Activated naive CD4-positive, alpha-beta T cell treated with anti-CD3 and anti-CD28 coated beads for 36 hours (primary cell): ENCODE results near the gene FOXN3. TPM values are rescaled to one million over a fixed set of nuclear protein-coding genes. Genes with fewer than 3 reads are reported as not detected.

ENCODE experiments used
- CTCF ChIA-PET: fragments of 350-600 bp; sonication (Branson Sonifier 250); formaldehyde crosslinking; loops from one replicate; lab custom pipeline; 2021; ENCODE audit warnings: antibody characterized with exemption; lab: Charles Lee
- DNase-seq: peaks from one replicate; pipeline ENCODE4 v3.0.0-alpha.2; 2020
- H3K27ac Mint-ChIP-seq: one replicate; pipeline ENCODE4 v1.8.0; 2021; ENCODE audit warnings: mild to moderate bottlenecking, mixed read lengths
- H3K27me3 Mint-ChIP-seq: one replicate; pipeline ENCODE4 v1.8.0; 2021; ENCODE audit warnings: low read depth, mixed read lengths
- H3K36me3 Mint-ChIP-seq: one replicate; pipeline ENCODE4 v1.8.0; 2021; ENCODE audit warnings: low read depth, mixed read lengths
- H3K4me1 Mint-ChIP-seq: one replicate; pipeline ENCODE4 v1.8.0; 2021; ENCODE audit warnings: low read depth, mixed read lengths
- H3K4me3 Mint-ChIP-seq: one replicate; pipeline ENCODE4 v1.8.0; 2021; ENCODE audit warnings: mild to moderate bottlenecking, moderate library complexity, mixed read lengths
- H3K9me3 Mint-ChIP-seq: one replicate; pipeline ENCODE4 v1.8.0; 2021; ENCODE audit warnings: mixed read lengths
- intact Hi-C: fragments of 100-400 bp; cut with micrococcal nuclease; formaldehyde crosslinking; loops from one replicate; pipeline ENCODE4 v1.15.1; 2023
- total RNA-seq, 2 experiments: library from RNA; stranded (reverse); gene quantifications; one replicate each; pipeline ENCODE4 v1.2.3, GENCODE V29; 2021

FOXN3 gene
- total RNA-seq, 2 experiments from 2014 or later, result 64.6 to 65.0 TPM

DNA sequence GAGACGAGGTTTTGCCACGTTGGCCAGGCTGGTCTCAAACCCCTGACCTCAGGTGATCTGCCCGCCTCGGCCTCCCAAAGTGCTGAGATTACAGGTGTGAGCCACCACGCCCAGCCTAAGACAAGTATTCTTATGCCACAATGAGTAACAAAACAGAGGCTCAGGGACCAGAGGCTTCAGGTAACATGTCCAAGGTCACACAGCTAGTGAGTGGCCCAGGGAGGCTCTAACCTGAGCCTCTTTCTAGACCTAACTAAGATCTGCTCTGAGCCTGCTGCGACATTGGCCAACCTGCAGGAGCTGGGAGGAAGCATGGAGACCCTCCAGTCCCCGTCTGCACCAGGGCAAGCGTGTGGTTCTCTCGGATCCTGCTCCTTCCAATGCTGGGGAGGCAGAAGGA, 77.9 kb downstream of the FOXN3 start:
- no peak for DNase-seq
- Mint-ChIP-seq H3K9me3 (no peaks in the 10 kb centered on the region), H3K36me3 (peaks cover 6% of the 10 kb centered on the region), H3K4me3 (no peak overlapping the region), H3K27ac (no peak overlapping the region), H3K4me1 (peaks cover 42% of the 10 kb centered on the region), H3K27me3 (no peaks in the 10 kb centered on the region)
- intact Hi-C loops, result no loop called here
- CTCF ChIA-PET, result no interaction called here

DNA sequence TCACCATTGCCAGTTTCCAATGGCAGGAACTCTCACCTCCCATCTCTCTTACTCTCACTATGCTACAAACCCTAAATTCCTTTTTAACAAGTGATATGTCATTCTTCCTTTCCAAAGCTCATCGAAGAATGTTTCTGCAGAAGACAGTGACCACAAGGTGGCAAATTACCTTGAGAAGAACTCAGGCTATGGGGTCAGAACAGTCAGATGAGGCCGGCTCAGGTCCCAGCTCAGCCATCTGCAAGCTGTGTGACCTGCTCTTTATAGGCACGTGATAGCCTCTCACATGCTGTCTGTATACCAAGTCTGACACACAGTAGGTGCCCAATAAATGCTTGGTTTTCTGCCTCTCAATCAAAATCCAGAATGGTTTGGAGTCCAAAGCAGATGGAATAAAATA, 80.7 kb downstream of the FOXN3 start:
- DNase-seq, result no peak
- Mint-ChIP-seq H3K9me3 (no peaks in the 10 kb centered on the region), H3K4me3 (no peak overlapping the region), H3K27me3 (no peaks in the 10 kb centered on the region), H3K27ac (no peak overlapping the region), H3K36me3 (peaks cover 7% of the 10 kb centered on the region), H3K4me1 (peaks cover 39% of the 10 kb centered on the region)
- CTCF ChIA-PET, result interaction anchor here (0.6 to 1.0 kb wide), 3 partner anchors 12 to 50 kb away, joined by 3 to 5 read pairs (median 3); no protein-coding TSS in a partner anchor
- intact Hi-C loops, result no loop called here

DNA sequence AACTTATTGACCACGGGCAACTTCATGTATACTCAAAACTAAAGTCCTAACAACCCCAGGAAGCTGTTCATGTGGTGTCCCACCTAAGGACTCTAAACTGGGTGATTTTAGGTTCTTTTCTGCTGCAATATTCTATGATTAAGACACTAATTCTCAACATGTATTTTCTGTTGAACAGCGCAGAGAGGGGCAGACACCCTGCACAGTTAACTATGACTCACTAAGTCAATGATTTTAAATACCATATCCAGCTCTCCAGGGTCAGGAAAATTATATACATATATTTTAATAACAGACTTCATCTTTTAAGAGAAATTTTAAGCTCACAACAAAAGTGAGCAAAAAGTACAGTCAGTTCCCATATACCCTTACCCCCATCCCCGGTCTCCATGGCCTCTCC, 85.0 kb downstream of the FOXN3 start:
- no peak for DNase-seq
- intact Hi-C loops, result no loop called here
- CTCF ChIA-PET, result no interaction called here
- H3K36me3 Mint-ChIP-seq, result peaks cover 12% of the 10 kb centered on the region
- no peak overlapping the region for H3K27ac Mint-ChIP-seq
- H3K4me1 Mint-ChIP-seq, result peaks cover 39% of the 10 kb centered on the region
- no peaks in the 10 kb centered on the region for H3K9me3 Mint-ChIP-seq
- no peak overlapping the region for H3K4me3 Mint-ChIP-seq
- no peaks in the 10 kb centered on the region for H3K27me3 Mint-ChIP-seq

DNA sequence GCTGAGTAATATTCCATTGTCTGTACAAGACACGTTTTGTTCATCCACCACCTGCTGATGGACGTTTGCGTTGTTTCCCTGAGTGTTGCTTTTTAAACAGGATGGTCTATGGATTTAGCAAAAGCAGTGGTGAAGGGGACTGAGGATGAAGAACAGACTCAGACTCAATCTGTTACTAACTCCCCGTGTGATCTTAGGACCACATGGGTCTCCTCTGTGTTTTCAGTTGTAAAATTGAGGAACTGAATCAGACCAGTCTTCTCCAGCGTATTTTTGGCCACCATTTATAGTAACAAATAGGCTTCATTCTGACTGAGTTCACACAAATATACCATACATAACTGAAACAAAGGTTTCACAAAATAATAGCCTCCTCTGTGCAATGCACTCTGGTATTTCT, 85.6 kb downstream of the FOXN3 start:
- no peak for DNase-seq
- H3K27ac Mint-ChIP-seq, result no peak overlapping the region
- peaks cover 37% of the 10 kb centered on the region for H3K4me1 Mint-ChIP-seq
- peaks cover 15% of the 10 kb centered on the region for H3K36me3 Mint-ChIP-seq
- no peak overlapping the region for H3K4me3 Mint-ChIP-seq
- CTCF ChIA-PET, result no interaction called here
- H3K27me3 Mint-ChIP-seq, result no peaks in the 10 kb centered on the region
- H3K9me3 Mint-ChIP-seq, result no peaks in the 10 kb centered on the region
- intact Hi-C loops, result no loop called here

DNA sequence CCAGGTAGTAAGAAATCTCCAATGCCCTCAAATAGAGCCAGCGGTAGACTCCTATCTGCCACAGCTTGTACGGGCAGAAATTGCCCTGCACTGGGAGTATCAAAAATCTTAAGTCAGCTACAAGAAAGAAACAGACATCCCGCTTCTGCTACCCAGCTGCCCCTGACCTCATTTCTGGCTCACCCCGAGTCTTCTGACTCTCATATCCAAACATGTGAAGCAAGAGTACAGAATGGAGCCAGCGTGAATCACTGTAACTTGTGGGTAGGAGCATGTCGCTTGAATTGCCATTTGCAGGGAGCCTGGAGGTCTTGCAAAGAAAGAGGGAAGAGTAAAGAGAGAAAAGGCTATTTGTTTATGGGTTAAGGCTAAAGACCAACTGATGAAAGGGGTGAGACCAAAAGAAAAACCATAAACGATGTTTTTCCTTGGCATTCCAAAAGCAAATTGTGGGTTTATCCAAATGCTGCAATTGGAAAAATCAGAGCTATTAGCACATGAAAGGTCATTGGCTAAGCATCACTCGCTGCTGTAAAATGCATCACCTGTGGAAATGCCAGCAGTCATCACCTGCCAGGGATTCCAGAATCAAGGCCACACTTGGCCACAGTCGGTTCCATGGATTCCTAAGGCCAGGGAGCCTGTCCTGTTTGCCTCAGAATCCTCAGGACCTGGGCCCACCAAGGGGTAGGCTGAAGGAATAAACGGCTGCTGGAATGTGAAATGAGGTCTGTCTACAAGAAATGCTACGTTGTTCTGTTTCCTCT, 86.6 kb downstream of the FOXN3 start:
- DNase-seq, result no peak
- H3K4me1 Mint-ChIP-seq, result peaks cover 42% of the 10 kb centered on the region
- H3K27ac Mint-ChIP-seq, result no peak overlapping the region
- CTCF ChIA-PET, result no interaction called here
- no peak overlapping the region for H3K4me3 Mint-ChIP-seq
- H3K36me3 Mint-ChIP-seq, result peaks cover 19% of the 10 kb centered on the region
- no peaks in the 10 kb centered on the region for H3K27me3 Mint-ChIP-seq
- intact Hi-C loops, result no loop called here
- H3K9me3 Mint-ChIP-seq, result no peaks in the 10 kb centered on the region

DNA sequence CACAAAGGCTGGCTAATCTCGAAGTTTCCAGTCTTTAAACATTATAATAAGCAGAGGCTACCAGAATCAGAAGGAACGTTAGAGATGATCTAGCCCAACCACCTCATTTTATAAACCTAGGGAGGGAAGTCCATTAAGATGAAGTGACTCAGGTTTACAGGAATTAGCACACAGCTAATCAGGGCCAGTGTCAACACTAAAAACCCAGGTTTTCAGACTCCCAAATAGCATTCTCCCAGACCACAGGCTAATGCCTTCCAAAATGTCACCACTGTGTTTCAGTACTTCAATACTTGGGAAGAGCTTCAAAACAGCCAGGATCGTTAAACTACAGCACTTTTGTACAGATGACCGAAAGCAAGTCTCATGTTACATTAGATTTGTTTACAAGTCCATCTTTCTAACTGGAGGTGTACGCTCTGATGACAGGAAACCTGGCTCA, 89.2 kb downstream of the FOXN3 start:
- Mint-ChIP-seq H3K4me1 (peaks cover 60% of the 10 kb centered on the region), H3K27ac (no peak overlapping the region)
- CTCF ChIA-PET, result no interaction called here

DNA sequence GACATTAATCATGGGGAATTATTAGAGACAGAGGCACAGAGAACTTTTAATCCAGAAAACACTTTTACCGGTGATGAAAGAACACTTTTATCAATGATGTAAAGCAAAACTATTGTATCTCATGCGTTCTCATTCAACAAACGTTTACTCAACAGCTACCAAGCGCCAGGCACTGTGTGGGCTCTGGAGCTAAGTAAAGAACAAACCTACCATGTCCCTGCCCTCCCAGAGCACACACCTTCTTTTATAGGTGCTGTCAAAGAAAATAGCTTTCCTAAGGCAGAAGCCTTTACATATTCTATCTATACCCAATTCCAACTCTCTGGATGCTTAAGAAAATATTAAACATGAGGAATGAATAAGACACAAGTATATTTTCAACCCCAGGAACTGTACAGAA, 91.1 kb downstream of the FOXN3 start:
- Mint-ChIP-seq H3K4me1 (peaks cover 60% of the 10 kb centered on the region), H3K4me3 (no peak overlapping the region), H3K27ac (no peak overlapping the region), H3K27me3 (no peaks in the 10 kb centered on the region), H3K9me3 (no peaks in the 10 kb centered on the region), H3K36me3 (peaks cover 25% of the 10 kb centered on the region)
- no peak for DNase-seq
- intact Hi-C loops, result no loop called here
- CTCF ChIA-PET, result no interaction called here

More for the DNA sequence above, 89.2 kb downstream of the FOXN3 start:
- H3K4me3 Mint-ChIP-seq, result no peak overlapping the region
- intact Hi-C loops, result no loop called here
- H3K9me3 Mint-ChIP-seq, result no peaks in the 10 kb centered on the region
- DNase-seq, result no peak
- H3K36me3 Mint-ChIP-seq, result peaks cover 19% of the 10 kb centered on the region
- H3K27me3 Mint-ChIP-seq, result no peaks in the 10 kb centered on the region

DNA sequence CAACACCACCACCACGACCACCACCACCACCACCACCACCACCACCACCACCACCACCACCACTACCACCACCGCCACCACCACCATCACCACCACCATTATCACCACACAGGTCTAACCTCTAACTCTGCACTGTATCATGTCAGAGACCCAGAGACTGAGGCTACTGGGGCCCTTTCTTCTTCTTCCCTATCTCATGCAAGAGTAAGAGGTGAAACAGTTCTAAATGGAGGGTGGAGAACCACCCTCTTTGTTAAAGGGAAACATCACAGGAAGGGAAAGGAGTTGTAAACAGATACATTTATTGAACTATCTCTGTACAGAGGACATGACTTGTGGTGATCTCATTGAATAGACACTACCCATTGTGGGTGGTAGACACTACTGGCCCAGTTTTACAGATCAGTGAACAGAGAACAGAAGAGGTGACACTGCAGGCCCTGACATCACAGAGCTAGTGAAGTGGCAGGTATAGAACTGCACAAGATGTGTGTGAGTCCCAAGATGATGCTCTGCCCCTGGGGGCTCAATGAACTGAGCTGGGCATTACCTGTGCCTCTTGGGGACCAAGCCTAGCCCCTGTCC, 91.6 kb downstream of the FOXN3 start:
- Mint-ChIP-seq H3K4me1 (peaks cover 59% of the 10 kb centered on the region), H3K27me3 (no peaks in the 10 kb centered on the region), H3K4me3 (no peak overlapping the region), H3K27ac (no peak overlapping the region), H3K36me3 (peaks cover 28% of the 10 kb centered on the region), H3K9me3 (no peaks in the 10 kb centered on the region)
- no peak for DNase-seq
- CTCF ChIA-PET, result no interaction called here
- intact Hi-C loops, result no loop called here

DNA sequence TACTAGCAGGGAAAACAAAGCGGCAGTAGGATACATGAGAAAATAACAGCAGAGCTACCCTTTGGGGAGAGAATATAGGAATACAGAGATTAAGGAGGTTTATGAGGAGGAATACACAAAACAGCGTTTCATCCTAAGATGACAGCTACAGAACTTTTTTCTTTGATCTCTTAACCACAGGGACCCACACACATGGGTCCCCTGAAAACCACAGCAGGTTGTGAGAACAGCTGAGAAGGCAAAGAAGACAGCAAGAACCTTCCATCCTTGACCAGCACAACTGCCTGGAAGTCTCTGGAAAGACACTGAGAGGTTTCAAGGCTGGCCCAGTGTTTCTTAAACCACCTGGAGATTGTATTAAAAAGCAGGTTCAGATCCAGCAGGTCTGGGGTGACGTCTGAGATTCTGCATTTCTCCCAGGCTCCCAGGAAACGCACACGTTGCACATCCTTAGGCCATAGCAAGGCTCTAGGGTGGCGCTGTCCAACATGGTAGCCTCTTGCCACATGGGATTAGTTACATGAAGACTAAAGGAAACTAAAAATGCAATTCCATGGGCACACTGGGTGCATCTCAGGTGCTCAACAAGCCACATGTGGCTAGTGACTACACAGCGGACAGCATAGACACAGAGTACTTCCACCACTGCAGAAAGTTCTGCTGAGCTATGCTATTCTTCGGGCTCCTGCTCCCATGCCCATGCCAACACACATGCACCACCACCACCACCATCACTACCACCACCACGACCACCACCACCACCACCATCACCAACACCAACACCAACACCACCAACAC, 92.3 kb downstream of the FOXN3 start:
- CTCF ChIA-PET, result interaction anchor here (1.1 kb wide), 1 partner anchor 11 kb away, joined by 3 read pairs; no protein-coding TSS in a partner anchor
- H3K4me3 Mint-ChIP-seq, result no peak overlapping the region
- H3K36me3 Mint-ChIP-seq, result peaks cover 29% of the 10 kb centered on the region
- DNase-seq, result no peak
- H3K27ac Mint-ChIP-seq, result no peak overlapping the region
- no peaks in the 10 kb centered on the region for H3K27me3 Mint-ChIP-seq
- peaks cover 4% of the 10 kb centered on the region for H3K9me3 Mint-ChIP-seq
- intact Hi-C loops, result no loop called here
- H3K4me1 Mint-ChIP-seq, result peaks cover 53% of the 10 kb centered on the region

DNA sequence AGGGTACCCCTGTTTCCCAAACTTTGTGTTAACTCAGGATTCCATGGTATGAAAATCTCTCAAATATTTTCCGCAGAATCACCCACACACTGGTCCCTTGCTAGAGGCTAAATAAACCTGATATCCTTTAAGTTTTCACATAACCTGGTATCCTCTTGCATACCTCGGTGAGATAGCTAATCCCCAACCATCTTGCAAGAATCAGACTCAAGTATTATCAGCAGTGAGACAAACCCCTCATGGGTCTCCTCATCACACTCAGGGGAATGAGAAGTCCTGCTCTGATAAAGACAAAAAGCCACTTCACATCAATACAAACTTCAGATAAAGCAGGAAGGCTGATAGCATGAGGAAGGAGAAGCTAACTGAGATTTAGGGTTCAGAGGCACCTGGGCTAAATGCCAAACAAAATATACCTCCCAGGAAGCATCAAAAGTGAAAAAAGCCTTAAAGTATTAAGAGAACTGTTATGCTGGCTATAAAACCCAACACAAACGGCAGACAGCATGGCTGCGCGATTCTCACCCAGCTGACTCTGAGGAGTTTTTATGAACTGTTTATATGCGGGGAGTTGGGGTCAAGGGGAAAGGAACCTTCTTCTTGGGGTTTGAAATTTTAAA, 96.5 kb downstream of the FOXN3 start:
- H3K27ac Mint-ChIP-seq, result no peak overlapping the region
- intact Hi-C loops, result no loop called here
- peaks cover 36% of the 10 kb centered on the region for H3K36me3 Mint-ChIP-seq
- no peak for DNase-seq
- H3K4me1 Mint-ChIP-seq, result peaks cover 52% of the 10 kb centered on the region
- H3K9me3 Mint-ChIP-seq, result peaks cover 12% of the 10 kb centered on the region
- CTCF ChIA-PET, result interaction anchor here (0.7 kb wide), 1 partner anchor 26 kb away, joined by 3 read pairs; no protein-coding TSS in a partner anchor
- H3K4me3 Mint-ChIP-seq, result no peak overlapping the region
- H3K27me3 Mint-ChIP-seq, result no peaks in the 10 kb centered on the region

DNA sequence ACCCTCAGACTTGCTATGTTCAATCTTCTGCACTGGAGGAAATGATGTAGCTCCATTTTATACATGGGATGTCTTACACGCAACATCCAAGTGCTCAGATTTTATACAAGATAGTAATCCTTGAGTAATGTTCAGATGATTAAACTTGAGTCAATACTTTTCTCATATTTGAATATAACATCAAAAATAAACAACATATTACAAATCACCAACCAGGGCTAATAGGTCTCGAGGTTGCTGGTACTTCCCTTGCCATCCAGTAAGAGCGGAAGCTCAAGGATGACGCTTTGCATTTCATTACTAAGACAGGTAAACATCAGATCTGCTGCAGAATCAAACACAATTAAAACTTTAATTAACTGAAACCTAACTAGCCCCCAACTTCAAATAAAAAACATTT, 97.3 kb downstream of the FOXN3 start:
- no peak for DNase-seq
- Mint-ChIP-seq H3K9me3 (peaks cover 12% of the 10 kb centered on the region), H3K27me3 (no peaks in the 10 kb centered on the region), H3K36me3 (peaks cover 40% of the 10 kb centered on the region), H3K4me3 (no peak overlapping the region), H3K4me1 (peaks cover 54% of the 10 kb centered on the region), H3K27ac (no peak overlapping the region)
- CTCF ChIA-PET, result interaction anchor here (0.5 kb wide), 1 partner anchor 94 kb away, joined by 3 read pairs; no protein-coding TSS in a partner anchor
- intact Hi-C loops, result loop anchor here (10.0 kb wide), 1 partner anchor 595 kb away; no protein-coding TSS in a partner anchor
